NAMALWA (cell line): Measurements from ENCODE around the gene TMEM198.
A peak's percentile ranks its signal among the peaks of the same experiment; 100 is the strongest.

ENCODE experiments used
- DNase-seq: peaks from one replicate; pipeline ENCODE4 v3.0.0-alpha.2; 2015; ENCODE audit warnings: low spot score

The TMEM198 gene

DNA sequence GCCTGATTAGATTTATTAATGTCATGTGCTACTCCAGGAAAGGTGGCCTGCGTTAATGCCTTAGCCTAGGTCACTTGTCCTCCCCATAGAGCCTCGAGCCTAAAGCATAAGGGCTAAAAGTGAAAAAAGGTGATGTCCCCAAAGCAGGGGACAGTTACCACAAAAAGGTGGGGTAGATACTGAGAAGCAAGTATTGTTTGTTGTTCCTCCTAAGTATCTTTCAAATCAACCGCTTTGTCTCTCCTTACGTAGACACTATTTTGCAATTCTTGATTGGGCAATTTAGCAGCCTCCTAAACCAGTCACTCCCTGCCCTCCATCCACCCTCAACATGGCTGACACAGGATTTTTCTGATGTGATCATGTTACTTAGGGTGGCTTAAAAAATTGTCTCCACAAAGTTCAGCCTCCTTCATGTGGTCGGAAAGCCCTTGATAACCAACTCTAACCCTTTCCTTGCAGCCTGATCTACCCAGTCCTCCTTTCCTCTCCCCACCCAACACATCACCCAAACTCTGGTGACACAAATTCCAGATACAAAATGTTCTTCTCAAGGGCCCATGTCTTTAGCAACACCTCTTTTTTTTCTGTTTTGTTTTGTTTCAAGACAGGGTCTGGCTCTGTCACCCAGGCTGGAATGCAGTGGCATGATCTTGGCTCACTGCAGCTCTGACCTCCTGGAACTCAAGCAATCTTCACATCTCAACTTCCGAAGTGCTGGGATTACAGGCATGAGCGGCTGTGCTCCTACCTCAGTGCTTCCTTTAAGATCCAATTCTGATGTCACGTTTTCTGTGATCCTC, 35.2 kb downstream of the TMEM198 start:
- no peak for DNase-seq

DNA sequence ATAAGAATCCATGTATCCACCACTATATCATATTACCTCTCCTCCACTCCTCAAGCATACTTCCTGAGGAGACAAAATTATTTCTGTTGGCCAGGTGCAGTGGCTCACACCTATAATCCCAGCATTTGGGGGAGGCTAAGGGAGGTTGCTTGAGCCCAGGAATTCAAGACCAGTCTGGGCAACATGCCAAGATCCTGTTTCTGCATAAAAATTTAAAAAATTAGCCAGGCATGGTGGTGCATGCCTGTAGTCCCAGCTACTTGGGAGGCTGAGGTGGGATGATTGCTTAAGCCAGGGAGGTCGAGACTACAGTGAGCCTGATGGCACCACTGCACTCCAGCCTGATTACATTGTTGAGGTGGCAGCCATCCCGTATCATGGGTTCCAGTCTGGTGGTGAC, 37.5 kb downstream of the TMEM198 start:
- DNase-seq, result no peak

DNA sequence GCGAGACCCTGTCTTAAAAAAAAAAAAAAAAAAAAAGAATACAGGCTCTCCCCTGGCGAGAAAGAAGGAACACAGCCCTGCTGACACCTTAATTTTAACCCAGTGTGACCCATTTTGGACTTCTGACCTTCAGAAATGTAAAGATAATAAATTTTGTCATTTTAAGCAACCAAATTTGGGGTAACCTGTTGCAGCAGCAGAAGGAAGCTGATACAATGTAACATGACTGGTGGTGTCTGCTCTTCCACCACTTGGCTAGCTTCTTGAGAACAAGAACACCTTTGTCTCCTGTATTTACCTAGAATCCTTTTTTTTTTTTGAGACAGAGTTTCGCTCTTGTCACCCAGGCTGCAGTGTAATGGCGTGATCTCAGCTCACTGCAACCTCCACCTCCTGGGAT, 47.3 kb downstream of the TMEM198 start:
- no peak for DNase-seq

DNA sequence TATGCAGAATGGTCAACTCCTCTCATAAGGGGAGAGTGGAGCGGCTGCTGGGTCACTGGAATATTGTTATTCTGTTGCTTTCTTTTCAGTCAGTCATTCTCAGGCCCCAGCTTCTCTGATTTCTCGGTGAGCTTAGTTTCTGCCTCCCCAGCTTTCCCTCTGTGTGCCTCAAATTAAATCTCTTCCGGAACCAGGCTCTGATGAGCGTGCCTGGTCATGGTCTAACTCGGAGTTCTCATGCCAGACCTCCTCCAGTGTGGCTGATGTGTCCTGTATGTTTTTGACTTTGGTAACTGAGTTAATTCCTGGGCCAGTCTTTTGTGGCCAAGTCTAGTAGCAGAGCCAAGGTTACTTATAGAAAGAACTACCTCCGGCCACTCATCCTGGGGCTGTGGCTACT, 48.9 kb downstream of the TMEM198 start:
- DNase-seq, result no peak

DNA sequence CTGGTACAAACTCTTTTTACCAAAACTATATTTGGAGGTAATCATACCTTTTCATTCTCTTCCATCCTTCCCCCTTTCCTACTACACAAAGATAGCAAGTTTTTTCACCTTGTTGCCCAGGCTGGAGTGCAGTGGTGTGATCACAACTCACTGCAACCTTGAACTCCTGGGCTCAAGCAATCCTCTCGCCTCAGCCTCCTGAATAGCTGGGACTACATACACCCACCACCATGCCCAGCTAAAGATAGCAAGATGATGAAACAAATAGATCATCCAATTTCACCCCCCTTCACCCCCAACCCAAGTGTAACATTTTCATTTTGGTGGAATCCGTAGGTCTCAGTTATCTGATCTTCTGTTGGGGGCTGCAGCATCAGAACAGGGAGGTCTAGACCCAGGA, 49.3 kb downstream of the TMEM198 start:
- DNase-seq, result no peak

DNA sequence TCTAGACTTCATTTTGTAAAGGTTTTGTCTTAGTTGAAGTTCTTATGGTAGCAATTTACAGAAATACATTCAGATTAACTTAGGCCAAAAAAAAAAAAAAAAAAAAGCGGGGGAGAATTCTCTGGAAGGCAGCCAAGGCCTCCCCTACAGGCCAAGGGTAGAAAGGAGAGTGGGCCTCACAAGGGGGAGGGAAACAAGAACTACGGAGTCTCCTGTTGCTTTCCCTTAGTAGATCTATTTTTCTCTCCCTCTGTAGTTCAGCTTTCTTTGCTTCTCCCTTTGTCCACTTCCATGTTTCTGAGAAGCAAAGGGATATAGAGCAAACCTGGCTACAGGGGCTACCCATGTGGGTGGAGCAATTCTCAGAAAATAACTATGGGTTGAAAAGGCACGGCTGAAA, 51.4 kb downstream of the TMEM198 start:
- DNase-seq, result no peak

DNA sequence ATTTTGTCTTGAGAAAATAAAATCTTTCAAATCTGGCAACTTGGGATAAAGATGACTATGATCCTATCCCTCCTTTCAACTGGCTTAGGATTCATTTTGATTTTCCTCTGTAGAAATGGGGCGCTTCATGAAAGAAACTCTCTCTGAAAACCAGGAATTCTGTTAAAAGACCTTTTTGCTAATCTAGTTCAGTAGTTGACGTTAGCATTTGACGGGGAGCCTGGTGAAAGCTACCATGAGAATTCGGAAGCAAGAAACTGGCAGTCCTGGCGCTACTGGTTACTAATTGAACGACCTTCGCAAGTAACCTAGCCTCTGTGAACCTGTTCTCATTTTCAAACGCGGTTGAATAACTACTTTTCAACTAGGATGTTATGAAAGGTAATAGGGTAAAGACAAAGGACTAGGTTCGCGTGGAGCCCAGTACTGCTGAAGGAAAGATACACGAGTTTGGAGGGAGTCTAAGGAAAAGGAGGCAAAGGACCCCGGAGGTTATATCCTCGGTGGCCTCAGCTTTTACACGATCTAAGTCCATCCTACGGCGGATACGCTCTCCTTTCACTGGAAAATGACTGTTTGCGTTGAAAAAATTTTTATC, 53.2 kb downstream of the TMEM198 start:
- no peak for DNase-seq

DNA sequence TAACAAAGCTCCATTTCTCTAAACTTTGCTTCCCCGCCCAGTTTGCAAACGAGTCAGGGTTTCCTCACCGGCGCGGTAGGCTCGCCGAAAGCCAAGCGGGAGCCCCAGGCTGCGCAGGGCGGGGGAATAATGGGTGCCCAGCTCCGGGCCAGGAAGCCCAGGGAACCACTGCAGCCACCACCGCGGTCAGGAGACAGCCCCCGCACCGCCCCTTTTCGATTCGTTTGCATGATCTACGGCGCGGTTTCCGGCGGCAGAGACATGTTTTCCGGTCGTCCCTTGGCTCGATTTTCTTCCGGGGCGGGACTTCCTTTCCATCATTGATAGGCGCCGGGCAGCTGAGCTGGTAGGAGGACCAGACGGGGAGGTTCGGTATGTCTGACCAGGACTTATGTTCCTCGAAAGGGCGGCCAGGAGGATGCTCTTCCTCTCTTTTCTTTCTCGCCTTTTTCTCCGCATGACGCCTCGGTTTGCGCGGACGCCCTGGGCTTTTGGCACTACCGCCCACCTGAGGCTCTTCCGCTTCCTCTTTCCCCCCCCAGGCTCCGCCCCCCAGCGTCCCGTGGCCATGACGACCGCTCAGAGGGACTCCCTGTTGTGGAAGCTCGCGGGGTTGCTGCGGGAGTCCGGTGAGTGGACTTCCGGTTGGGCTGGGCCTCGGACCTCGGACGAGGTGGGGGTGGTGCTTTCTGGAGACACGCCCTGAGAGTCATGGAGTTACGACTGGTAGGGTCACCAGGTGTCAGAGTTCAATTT, 53.9 kb downstream of the TMEM198 start, which contains the start of gene STK11IP:
STK11IP (plus strand) TSS at position 306 of the 756 bp plus-strand sequence; CDS start at position 569, 263 bp downstream.
- DNase-seq, result peak; percentile 95

DNA sequence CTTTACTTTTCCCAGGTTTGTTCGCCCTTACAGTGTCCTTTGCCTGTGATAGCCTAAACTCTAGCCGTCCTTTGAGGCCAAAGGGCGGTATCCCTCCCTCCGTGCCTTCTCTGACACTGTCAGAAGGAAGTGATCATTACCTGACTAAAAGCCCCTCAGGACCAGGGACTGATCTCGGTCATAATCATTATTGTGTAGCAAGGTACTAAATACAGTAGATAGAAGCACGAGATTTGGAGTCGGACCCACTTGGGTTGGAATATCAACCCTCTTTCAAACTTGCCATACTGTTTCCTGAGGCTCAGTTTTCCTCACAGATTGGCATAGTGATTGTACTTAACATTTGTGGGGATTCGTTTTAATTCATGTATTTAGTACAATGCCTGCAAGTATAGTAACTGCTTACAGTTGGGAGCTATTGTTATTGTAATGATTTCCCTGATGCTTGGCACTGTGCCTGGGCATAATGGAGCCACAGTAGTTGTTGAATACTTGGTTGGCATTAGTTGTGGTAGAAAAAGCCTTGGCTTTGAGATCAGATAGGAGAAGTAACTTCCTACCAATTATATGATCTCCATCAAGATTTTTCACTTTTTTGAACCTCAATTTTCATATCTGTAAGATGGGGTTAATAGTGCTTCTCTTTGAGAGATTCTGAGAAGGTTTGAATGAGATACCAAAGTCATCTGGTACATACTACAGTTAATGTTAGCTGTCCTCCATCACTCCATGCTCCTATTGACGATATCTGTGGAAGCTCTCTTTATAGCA, 54.7 kb downstream of the TMEM198 start:
- DNase-seq, result no peak
